ENCODE results near the gene SSTR1. TPM values are rescaled to one million over a fixed set of nuclear protein-coding genes. Genes with fewer than 3 reads are reported as not detected.
A peak's percentile ranks its signal among the peaks of the same experiment; 100 is the strongest.

Gene SSTR1
- total and polyA plus RNA-seq, 2 of the 13 experiments (the other 11 are each of a cell fraction or from before 2014, with no cell fraction given): 0.04 TPM

DNA sequence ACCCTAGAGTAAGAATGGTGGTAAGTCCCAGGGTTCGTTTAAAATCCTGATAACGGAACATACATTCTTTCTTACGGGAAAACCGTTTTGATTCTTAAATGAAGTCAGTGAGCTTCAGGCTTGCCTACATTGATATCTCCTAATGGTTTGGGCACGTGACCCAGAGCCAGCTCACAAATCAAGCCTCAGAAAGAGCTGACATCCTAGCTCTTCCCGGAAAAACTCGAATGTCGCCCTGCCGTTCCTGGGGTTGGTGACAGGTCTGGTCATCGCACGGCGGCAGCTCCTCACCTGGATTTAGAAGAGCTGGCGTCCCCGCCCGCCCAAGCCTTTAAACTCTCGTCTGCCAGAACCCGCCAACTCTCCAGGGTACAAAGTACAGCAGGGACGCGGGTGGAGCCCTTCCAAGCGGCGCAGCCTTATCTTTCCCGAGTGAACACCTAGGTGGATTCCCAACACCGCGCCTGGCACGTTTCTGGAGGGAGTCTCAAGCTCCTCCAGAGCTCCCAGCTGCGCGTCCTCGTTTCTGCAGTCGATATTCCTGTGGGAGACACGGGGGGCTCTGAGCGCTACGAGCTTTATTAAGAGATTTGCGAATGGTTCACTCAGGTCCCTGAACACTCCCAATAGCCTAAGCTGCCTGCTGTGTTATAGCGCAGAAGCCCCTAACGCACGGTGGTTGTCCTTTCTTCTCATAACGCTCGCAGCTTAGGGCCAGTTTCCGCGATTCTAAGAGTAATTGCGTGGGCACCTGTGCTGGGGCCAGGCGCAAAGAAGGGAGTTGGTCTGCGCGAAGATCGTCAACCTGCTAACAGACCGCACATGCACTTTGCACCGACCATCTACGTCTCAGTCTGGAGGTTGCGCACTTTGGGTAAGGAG is at the start of gene SSTR1 (continued):
- TF ChIP-seq MTA3 (CRISPR knock-in tag; IDR thresholded peaks at IDR 0.05) (no peak), BORCS8-MEF2B (CRISPR knock-in tag; IDR thresholded peaks at IDR 0.05) (peak; percentile 32; the same call in 1 of the 2 replicates), GATAD2A (CRISPR knock-in tag; IDR thresholded peaks at IDR 0.05) (no peak), NFKB2 (CRISPR knock-in tag; IDR thresholded peaks at IDR 0.05; ENCODE audit: borderline replicate concordance) (peak; percentile 22; the same call in 1 of the 2 replicates), ZNF136 (CRISPR knock-in tag; IDR thresholded peaks at IDR 0.05; ENCODE audit: low read depth) (no peak), ZNF780A (CRISPR knock-in tag; IDR thresholded peaks at IDR 0.05) (no peak), ZNF790 (CRISPR knock-in tag; IDR thresholded peaks at IDR 0.05; ENCODE audit: borderline replicate concordance) (no peak), ZNF674 (CRISPR knock-in tag; IDR thresholded peaks at IDR 0.05; ENCODE audit: low read depth) (no peak), ZSCAN9 (CRISPR knock-in tag; IDR thresholded peaks at IDR 0.05; ENCODE audit: borderline replicate concordance) (no peak), AHR (CRISPR knock-in tag; IDR thresholded peaks at IDR 0.05) (no peak), CHD2 (IDR thresholded peaks at IDR 0.05; ENCODE audit: low read depth, low read length) (no peak), ZNF850 (CRISPR knock-in tag; conservative IDR thresholded peaks at IDR 0.05) (no peak), SATB2 (CRISPR knock-in tag; IDR thresholded peaks at IDR 0.05) (no peak), NRL (CRISPR knock-in tag; IDR thresholded peaks at IDR 0.05; ENCODE audit: borderline replicate concordance) (peak; percentile 77; the same call in 1 of the 2 replicates)
- TF ChIP-seq, protein P1, sequence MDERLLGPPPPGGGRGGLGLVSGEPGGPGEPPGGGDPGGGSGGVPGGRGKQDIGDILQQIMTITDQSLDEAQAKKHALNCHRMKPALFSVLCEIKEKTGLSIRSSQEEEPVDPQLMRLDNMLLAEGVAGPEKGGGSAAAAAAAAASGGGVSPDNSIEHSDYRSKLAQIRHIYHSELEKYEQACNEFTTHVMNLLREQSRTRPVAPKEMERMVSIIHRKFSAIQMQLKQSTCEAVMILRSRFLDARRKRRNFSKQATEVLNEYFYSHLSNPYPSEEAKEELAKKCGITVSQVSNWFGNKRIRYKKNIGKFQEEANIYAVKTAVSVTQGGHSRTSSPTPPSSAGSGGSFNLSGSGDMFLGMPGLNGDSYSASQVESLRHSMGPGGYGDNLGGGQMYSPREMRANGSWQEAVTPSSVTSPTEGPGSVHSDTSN (CRISPR knock-in tag; IDR thresholded peaks at IDR 0.05): no peak
- TF ChIP-seq, protein P2, sequence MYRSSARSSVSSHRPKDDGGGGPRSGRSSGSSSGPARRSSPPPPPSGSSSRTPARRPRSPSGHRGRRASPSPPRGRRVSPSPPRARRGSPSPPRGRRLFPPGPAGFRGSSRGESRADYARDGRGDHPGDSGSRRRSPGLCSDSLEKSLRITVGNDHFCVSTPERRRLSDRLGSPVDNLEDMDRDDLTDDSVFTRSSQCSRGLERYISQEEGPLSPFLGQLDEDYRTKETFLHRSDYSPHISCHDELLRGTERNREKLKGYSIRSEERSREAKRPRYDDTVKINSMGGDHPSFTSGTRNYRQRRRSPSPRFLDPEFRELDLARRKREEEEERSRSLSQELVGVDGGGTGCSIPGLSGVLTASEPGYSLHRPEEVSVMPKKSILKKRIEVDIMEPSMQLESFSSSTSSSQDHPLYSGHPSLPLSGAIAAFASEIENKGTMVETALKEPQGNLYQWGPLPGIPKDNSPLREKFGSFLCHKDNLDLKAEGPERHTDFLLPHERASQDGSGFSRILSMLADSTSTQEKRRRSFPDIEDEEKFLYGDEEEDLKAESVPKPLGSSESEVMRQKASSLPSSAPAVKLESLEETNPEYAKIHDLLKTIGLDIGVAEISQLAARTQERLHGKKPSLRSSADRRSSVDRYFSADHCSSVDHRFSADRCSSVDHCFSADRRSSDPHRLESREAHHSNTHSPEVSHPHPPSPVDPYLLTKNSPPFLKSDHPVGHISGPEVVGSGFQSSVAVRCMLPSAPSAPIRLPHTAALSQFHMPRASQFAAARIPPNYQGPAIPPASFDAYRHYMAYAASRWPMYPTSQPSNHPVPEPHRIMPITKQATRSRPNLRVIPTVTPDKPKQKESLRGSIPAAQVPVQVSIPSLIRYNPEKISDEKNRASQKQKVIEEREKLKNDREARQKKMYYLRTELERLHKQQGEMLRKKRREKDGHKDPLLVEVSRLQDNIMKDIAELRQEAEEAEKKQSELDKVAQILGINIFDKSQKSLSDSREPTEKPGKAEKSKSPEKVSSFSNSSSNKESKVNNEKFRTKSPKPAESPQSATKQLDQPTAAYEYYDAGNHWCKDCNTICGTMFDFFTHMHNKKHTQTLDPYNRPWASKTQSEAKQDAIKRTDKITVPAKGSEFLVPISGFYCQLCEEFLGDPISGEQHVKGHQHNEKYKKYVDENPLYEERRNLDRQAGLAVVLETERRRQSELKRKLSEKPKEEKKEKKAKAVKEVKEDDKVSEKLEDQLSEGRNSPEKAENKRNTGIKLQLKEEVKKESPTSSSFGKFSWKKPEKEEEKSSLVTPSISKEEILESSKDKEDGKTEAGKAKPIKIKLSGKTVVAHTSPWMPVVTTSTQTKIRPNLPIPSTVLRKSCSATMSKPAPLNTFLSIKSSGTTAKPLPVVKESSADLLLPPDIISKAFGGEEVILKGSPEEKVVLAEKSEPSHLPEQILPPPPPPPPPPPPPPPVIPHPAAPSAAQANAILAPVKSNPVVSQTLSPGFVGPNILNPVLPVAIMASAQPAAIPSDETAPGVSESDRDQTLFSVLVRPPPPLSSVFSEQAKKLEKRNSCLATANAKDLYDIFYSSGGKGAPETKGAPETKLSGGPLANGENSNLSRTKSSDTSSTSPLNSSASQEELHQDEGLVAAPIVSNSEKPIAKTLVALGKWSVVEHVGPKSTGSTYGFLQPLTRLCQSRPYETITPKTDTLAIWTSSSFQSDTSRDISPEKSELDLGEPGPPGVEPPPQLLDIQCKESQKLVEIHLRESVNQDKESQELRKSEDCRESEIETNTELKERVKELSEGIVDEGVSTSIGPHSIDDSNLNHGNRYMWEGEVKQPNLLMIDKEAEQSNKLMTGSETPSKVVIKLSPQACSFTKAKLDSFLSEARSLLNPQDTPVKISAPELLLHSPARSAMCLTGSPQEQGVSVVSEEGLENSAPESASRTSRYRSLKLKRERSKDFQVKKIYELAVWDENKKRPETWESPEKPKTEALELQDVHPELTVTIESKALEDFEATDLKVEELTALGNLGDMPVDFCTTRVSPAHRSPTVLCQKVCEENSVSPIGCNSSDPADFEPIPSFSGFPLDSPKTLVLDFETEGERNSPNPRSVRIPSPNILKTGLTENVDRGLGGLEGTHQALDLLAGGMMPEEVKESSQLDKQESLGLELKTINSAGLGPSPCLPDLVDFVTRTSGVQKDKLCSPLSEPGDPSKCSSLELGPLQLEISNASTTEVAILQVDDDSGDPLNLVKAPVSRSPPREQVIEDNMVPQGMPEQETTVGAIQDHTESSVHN (CRISPR knock-in tag; IDR thresholded peaks at IDR 0.05): no peak; the same call in 1 of the 2 replicates
- TF ChIP-seq, protein P3, sequence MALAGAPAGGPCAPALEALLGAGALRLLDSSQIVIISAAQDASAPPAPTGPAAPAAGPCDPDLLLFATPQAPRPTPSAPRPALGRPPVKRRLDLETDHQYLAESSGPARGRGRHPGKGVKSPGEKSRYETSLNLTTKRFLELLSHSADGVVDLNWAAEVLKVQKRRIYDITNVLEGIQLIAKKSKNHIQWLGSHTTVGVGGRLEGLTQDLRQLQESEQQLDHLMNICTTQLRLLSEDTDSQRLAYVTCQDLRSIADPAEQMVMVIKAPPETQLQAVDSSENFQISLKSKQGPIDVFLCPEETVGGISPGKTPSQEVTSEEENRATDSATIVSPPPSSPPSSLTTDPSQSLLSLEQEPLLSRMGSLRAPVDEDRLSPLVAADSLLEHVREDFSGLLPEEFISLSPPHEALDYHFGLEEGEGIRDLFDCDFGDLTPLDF (CRISPR knock-in tag; IDR thresholded peaks at IDR 0.05): peak; percentile 46; the same call in 1 of the 2 replicates
- TF ChIP-seq, protein P4, sequence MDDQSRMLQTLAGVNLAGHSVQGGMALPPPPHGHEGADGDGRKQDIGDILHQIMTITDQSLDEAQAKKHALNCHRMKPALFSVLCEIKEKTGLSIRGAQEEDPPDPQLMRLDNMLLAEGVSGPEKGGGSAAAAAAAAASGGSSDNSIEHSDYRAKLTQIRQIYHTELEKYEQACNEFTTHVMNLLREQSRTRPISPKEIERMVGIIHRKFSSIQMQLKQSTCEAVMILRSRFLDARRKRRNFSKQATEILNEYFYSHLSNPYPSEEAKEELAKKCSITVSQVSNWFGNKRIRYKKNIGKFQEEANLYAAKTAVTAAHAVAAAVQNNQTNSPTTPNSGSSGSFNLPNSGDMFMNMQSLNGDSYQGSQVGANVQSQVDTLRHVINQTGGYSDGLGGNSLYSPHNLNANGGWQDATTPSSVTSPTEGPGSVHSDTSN (CRISPR knock-in tag; IDR thresholded peaks at IDR 0.05; ENCODE audit: borderline replicate concordance): no peak

All from HepG2 (cell line).